ENCODE measurements around the gene ADCY7. TPM values are rescaled to one million over a fixed set of nuclear protein-coding genes. Genes with fewer than 3 reads are reported as not detected.
A peak's percentile ranks its signal among the peaks of the same experiment; 100 is the strongest.

Gene ADCY7
- total and polyA plus RNA-seq, 9 of the 15 experiments (the other 6 are each of a cell fraction or from before 2014, with no cell fraction given) = 2.3 to 108 (median 28.6) TPM

- TF ChIP-seq, protein P1, sequence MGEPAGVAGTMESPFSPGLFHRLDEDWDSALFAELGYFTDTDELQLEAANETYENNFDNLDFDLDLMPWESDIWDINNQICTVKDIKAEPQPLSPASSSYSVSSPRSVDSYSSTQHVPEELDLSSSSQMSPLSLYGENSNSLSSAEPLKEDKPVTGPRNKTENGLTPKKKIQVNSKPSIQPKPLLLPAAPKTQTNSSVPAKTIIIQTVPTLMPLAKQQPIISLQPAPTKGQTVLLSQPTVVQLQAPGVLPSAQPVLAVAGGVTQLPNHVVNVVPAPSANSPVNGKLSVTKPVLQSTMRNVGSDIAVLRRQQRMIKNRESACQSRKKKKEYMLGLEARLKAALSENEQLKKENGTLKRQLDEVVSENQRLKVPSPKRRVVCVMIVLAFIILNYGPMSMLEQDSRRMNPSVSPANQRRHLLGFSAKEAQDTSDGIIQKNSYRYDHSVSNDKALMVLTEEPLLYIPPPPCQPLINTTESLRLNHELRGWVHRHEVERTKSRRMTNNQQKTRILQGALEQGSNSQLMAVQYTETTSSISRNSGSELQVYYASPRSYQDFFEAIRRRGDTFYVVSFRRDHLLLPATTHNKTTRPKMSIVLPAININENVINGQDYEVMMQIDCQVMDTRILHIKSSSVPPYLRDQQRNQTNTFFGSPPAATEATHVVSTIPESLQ (CRISPR knock-in tag; IDR thresholded peaks at IDR 0.05) = 0 out of 2 replicates have a peak, but pooled peaks have one; percentile 47
- no peak for TF ChIP-seq ZNF707 (CRISPR knock-in tag; conservative IDR thresholded peaks at IDR 0.05)
- TF ChIP-seq BACH1 (tag; IDR thresholded peaks at IDR 0.05) = no peak
- TF ChIP-seq SIRT6 (IDR thresholded peaks at IDR 0.05; ENCODE audit: low read depth, low read length) = no peak
- TF ChIP-seq KDM2B (CRISPR knock-in tag; IDR thresholded peaks at IDR 0.05) = no peak
- TF ChIP-seq MYBL2 (IDR thresholded peaks at IDR 0.05; ENCODE audit: low read depth) = no peak
- no peak for TF ChIP-seq MYBL2 (CRISPR knock-in tag; IDR thresholded peaks at IDR 0.05; ENCODE audit: borderline replicate concordance)
- TF ChIP-seq RREB1 (CRISPR knock-in tag; IDR thresholded peaks at IDR 0.05) = no peak
- no peak for TF ChIP-seq SMC3 (conservative IDR thresholded peaks at IDR 0.05; ENCODE audit: insufficient read depth, low read depth, low read length)
- TF ChIP-seq, protein P2, sequence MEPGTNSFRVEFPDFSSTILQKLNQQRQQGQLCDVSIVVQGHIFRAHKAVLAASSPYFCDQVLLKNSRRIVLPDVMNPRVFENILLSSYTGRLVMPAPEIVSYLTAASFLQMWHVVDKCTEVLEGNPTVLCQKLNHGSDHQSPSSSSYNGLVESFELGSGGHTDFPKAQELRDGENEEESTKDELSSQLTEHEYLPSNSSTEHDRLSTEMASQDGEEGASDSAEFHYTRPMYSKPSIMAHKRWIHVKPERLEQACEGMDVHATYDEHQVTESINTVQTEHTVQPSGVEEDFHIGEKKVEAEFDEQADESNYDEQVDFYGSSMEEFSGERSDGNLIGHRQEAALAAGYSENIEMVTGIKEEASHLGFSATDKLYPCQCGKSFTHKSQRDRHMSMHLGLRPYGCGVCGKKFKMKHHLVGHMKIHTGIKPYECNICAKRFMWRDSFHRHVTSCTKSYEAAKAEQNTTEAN (CRISPR knock-in tag; IDR thresholded peaks at IDR 0.05) = no peak
- no peak for TF ChIP-seq CBFA2T2 (conservative IDR thresholded peaks at IDR 0.05)
- TF ChIP-seq PTTG1 (tag; IDR thresholded peaks at IDR 0.05; ENCODE audit: low read depth) = no peak
- no peak for TF ChIP-seq BRF1 (IDR thresholded peaks at IDR 0.05; ENCODE audit: borderline replicate concordance, extremely low read depth, insufficient read length)
- TF ChIP-seq, protein P3, sequence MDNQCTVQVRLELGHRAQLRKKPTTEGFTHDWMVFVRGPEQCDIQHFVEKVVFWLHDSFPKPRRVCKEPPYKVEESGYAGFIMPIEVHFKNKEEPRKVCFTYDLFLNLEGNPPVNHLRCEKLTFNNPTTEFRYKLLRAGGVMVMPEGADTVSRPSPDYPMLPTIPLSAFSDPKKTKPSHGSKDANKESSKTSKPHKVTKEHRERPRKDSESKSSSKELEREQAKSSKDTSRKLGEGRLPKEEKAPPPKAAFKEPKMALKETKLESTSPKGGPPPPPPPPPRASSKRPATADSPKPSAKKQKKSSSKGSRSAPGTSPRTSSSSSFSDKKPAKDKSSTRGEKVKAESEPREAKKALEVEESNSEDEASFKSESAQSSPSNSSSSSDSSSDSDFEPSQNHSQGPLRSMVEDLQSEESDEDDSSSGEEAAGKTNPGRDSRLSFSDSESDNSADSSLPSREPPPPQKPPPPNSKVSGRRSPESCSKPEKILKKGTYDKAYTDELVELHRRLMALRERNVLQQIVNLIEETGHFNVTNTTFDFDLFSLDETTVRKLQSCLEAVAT (IDR thresholded peaks at IDR 0.05) = no peak
- TF ChIP-seq ZC3H8 (IDR thresholded peaks at IDR 0.05) = no peak
- no peak for TF ChIP-seq ZNF212 (CRISPR knock-in tag; IDR thresholded peaks at IDR 0.05)
- no peak for TF ChIP-seq RBM14 (IDR thresholded peaks at IDR 0.05; ENCODE audit: borderline replicate concordance, insufficient read depth, low read depth, low read length)
Measured at GRCh38 chr16:50266337-50267091, at the start of gene ADCY7 (continued).
